Peyer's patch (tissue), 4 donors: Measurements from ENCODE around the gene DIPK1A. TPM values are rescaled to one million over a fixed set of nuclear protein-coding genes. Genes with fewer than 3 reads are reported as not detected.

Experiments used
- DNase-seq, 3 donors: peaks; one replicate each; pipeline ENCODE4 v3.0.0-alpha.2; 2017 to 2019
- H3K27ac ChIP-seq, 4 donors: fragments of 200-600 bp; sonication (generic); one replicate each; pipeline ENCODE4 v1.5.1; 2016 to 2019
- H3K27me3 ChIP-seq, 2 donors: fragments of 200-600 bp; sonication (generic); one replicate each; pipeline ENCODE4 v1.5.1; 2019
- H3K36me3 ChIP-seq, 3 donors: fragments of 200-600 bp; sonication (generic); one replicate each; pipeline ENCODE4 v1.5.1; 2016 to 2019
- H3K4me1 ChIP-seq, 4 donors: fragments of 200-600 bp; sonication (generic); one replicate each; pipeline ENCODE4 v1.5.1; 2016 to 2019
- H3K4me3 ChIP-seq, 4 donors: fragments of 200-600 bp; sonication (generic); 1 replicate in 3 of 4; 2 replicates in 1 of 4; pipeline ENCODE4 v1.5.1; 2016 to 2019; ENCODE audit warnings: mild to moderate bottlenecking in 1 of 4
- H3K9me3 ChIP-seq, 4 donors: fragments of 200-600 bp; sonication (generic); one replicate each; pipeline ENCODE4 v1.5.1; 2016 to 2019; ENCODE audit warnings: mild to moderate bottlenecking in 1 of 4
- CTCF ChIP-seq, 6 experiments: fragments of 450-650 bp in 4 of 6; fragments of 200-600 bp in 2 of 6; sonication (generic) in 1 of 6; IDR thresholded peaks; one replicate each; pipeline ENCODE4 v1.5.1; 2017 to 2019; ENCODE audit warnings: antibody characterized with exemption in 6 of 6, mild to moderate bottlenecking in 3 of 6, moderate library complexity in 1 of 6
- POLR2A ChIP-seq, 2 donors: fragments of 450-650 bp; IDR thresholded peaks; one replicate each; pipeline ENCODE4 v1.5.1; 2017; ENCODE audit warnings: antibody characterized with exemption in 2 of 2, mild to moderate bottlenecking in 2 of 2, moderate library complexity in 2 of 2
- total RNA-seq, 4 donors: library from RNA; depleted of rRNA; stranded (reverse); fragments of >200 nt; gene quantifications; one replicate each; pipeline ENCODE4 v1.1.0, GENCODE V29; 2016

Gene DIPK1A
- total RNA-seq, 4 donors from 2014 or later = 5.1 to 12.4 (median 7.8) TPM

GRCh38 chr1:92969517-92969916 lies 8.3 kb upstream of the DIPK1A start:
- Histone ChIP-seq H3K4me1 (peaks cover 0 to 10% (median 2%) of the 10 kb centered on the region in 4 donors), H3K27ac (no peak overlapping the region), H3K36me3 (no peaks in the 10 kb centered on the region), H3K9me3 (no peaks in the 10 kb centered on the region), H3K4me3 (no peak overlapping the region), H3K27me3 (no peaks in the 10 kb centered on the region)
- TF ChIP-seq CTCF (IDR thresholded peaks at IDR 0.05) (no peak), POLR2A (IDR thresholded peaks at IDR 0.05) (no peak)
- no peak for DNase-seq

DNA sequence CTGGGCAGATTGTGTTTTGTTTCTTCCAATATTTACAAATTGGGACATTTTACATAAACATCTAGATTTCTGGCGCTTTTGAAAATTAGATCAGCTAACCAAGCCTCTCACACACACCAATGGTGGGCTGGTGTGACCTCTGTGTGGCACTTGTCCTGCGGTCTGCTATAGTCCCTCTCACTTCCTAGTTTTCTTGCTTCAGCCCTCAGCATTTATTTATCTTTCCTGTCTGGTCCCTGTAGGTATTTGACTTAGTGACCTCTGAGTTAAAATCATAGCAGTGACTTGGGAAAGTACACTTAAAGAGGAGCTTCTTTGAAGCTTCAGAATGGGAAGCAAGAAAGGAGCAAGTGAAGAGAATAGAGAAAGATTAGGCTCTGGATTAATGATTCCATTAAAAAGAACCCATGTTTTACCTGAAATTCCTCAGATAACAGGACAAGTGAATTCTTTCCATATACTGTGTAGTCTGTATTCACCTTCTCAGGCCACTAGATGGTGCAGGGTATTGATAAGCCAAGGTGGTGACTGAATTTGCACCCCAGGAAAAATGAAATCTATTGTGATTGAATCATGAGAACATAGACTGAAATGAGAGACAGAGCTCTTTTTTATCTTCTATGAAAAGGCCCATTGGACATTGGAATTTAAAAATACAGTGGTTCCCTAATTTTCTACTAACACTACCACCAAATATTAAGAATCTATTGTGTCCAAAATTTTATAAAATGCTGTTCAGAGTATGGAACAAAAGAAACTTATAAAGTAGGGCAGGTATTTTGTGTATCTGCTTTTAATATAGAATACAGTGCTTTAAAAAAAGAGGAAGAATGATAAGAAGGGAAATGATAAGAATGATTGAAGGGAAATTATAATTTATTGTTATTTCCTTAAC lies 7.1 kb upstream of the DIPK1A start:
- Histone ChIP-seq H3K36me3 (no peaks in the 10 kb centered on the region), H3K9me3 (no peaks in the 10 kb centered on the region), H3K27me3 (no peaks in the 10 kb centered on the region), H3K27ac (peak overlapping the region in 1 of 4 donors; percentile 26), H3K4me1 (peaks cover 0 to 7% (median 2%) of the 10 kb centered on the region in 4 donors), H3K4me3 (no peak overlapping the region)
- DNase-seq = peak in 1 of 3 donors; percentile 44
- no peak for TF ChIP-seq POLR2A (IDR thresholded peaks at IDR 0.05)
- TF ChIP-seq CTCF (IDR thresholded peaks at IDR 0.05) = peak; percentile 33 to 75 (median 70)

DNA sequence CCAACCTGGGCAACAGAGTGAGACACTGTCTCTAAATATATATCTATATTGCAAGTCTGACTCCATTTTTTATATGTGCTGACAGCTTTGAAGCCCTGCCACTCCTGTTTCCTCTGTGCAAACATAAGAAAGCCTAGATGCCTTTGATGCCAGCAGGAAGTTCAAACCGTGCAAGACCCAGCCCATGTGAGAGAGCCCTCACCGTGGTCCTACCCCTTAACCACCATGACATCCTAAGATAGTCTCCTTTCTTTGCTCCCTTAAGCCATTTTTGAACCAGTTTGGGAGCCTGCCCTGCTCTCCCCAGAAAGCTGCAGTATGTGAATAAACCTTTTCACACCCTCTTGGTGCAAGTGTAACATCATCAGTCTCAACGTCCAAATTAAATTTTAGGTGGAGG lies 3.7 kb upstream of the DIPK1A start:
- DNase-seq = no peak
- H3K27me3 ChIP-seq = no peaks in the 10 kb centered on the region
- no peak for TF ChIP-seq CTCF (IDR thresholded peaks at IDR 0.05)
- TF ChIP-seq POLR2A (IDR thresholded peaks at IDR 0.05) = no peak

GRCh38 chr1:92964316-92964715 lies 3.1 kb upstream of the DIPK1A start:
- Histone ChIP-seq H3K4me1 (peaks cover 0 to 6% (median 2%) of the 10 kb centered on the region in 4 donors), H3K27ac (peak overlapping the region in 1 of 4 donors; percentile 2), H3K36me3 (no peaks in the 10 kb centered on the region), H3K27me3 (no peaks in the 10 kb centered on the region), H3K9me3 (no peaks in the 10 kb centered on the region), H3K4me3 (no peak overlapping the region)
- TF ChIP-seq CTCF (IDR thresholded peaks at IDR 0.05) (no peak), POLR2A (IDR thresholded peaks at IDR 0.05) (no peak)
- DNase-seq = no peak

More for the DNA sequence above, 3.7 kb upstream of the DIPK1A start:
- Histone ChIP-seq H3K36me3 (no peaks in the 10 kb centered on the region), H3K4me3 (no peak overlapping the region), H3K4me1 (peaks cover 0 to 6% (median 2%) of the 10 kb centered on the region in 4 donors), H3K27ac (peak overlapping the region in 1 of 4 donors; percentile 2), H3K9me3 (no peaks in the 10 kb centered on the region)

- peak overlapping the region; percentile 60 to 97 (median 63) for H3K4me3 ChIP-seq
- H3K27me3 ChIP-seq = no peaks in the 10 kb centered on the region
- H3K27ac ChIP-seq = peak overlapping the region; percentile 94 to 97 (median 97)
- no peak for TF ChIP-seq POLR2A (IDR thresholded peaks at IDR 0.05)
- no peak for TF ChIP-seq CTCF (IDR thresholded peaks at IDR 0.05)
- peak in 2 of 3 donors; percentile 58 to 80 for DNase-seq
- peaks cover 0 to 26% (median 0%) of the 10 kb centered on the region in 4 donors for H3K4me1 ChIP-seq
- H3K36me3 ChIP-seq = no peaks in the 10 kb centered on the region
- no peaks in the 10 kb centered on the region for H3K9me3 ChIP-seq
Measured at GRCh38 chr1:92961896-92962752, 862 bp upstream of the DIPK1A start.
